ENCODE results near the gene PLEKHG7.

PLEKHG7 gene

DNA sequence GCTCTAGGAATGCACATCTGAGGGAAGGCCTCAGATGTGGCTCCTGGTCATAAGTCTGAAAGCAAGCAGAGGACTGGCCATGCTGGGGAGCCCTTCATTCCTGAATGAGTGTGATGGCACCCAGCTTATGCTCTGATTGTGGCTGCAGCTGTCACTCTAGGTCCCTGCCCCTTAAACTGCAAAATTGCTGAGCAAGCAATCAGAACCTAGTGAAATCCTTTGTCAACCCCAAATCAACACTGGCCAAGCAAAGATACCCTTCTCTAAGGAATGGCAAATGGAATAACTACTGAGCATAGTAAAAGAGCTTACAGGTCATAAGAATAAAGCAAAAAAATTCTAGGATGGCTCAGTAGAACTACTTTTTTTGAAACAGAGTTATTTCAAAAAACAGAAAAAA, 4.3 kb upstream of the PLEKHG7 start:
- ATAC-seq (ENCODE audit: insufficient read depth, low read depth) (no peak), DNase-seq (no peak)
- no peaks in the 10 kb centered on the region for H4K20me1 ChIP-seq (ENCODE audit: insufficient read depth, low read length)
- H3K36me3 ChIP-seq (ENCODE audit: insufficient read depth, low read length) = no peaks in the 10 kb centered on the region
- H3K9ac ChIP-seq (ENCODE audit: low read depth, low read length) = no peak overlapping the region
- H3K9me3 ChIP-seq (ENCODE audit: insufficient read depth, low read length, severe bottlenecking) = peaks cover 12% of the 10 kb centered on the region
- no peak overlapping the region for H3K27ac ChIP-seq (ENCODE audit: low read length)
- H3K79me2 ChIP-seq (ENCODE audit: insufficient read depth, low read length) = no peaks in the 10 kb centered on the region
- H3K4me3 ChIP-seq (ENCODE audit: low read depth in 1 of 2, low read length in 2 of 2) = no peak overlapping the region
- H2AFZ ChIP-seq (ENCODE audit: low read depth, low read length) = no peak overlapping the region
- H3K4me2 ChIP-seq (ENCODE audit: insufficient read depth, low read length) = no peak overlapping the region
- no peaks in the 10 kb centered on the region for H3K27me3 ChIP-seq (ENCODE audit: insufficient read depth, low read length, poor library complexity)
- TF ChIP-seq CTCF (IDR thresholded peaks at IDR 0.05; ENCODE audit: borderline replicate concordance, extremely low read depth, low read length, poor library complexity, severe bottlenecking) = no peak
- TF ChIP-seq EZH2 (IDR thresholded peaks at IDR 0.05; ENCODE audit: borderline replicate concordance, low read depth, low read length, severe bottlenecking) = no peak
- peaks cover 9% of the 10 kb centered on the region; the same call in 1 of the 2 replicates for H3K4me1 ChIP-seq (ENCODE audit: insufficient read depth, low read length)

DNA sequence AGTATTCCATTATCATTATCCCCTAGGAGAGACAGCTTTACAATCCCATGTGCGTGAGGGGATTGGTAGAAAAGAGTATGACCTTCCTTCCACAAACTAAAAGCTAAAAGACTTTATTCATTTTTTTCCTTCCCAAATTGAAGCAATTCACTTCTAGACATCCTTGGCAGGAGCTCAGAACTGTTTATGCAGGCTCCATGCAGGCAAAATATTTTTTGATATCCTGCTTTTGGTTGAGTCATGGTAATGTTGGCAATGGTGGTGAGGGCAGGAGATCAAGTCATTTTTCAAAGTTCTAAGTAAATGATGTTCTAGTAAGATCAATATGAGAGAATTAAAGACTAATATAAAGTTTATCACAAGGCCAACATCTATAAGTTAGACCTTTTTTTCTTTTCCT, 1.3 kb upstream of the PLEKHG7 start:
- ATAC-seq (ENCODE audit: insufficient read depth, low read depth) (no peak), DNase-seq (no peak)
- no peak overlapping the region for H3K4me3 ChIP-seq (ENCODE audit: low read depth in 1 of 2, low read length in 2 of 2)
- no peaks in the 10 kb centered on the region for H3K79me2 ChIP-seq (ENCODE audit: insufficient read depth, low read length)
- no peaks in the 10 kb centered on the region for H3K27me3 ChIP-seq (ENCODE audit: insufficient read depth, low read length, poor library complexity)
- H3K9me3 ChIP-seq (ENCODE audit: insufficient read depth, low read length, severe bottlenecking) = peaks cover 12% of the 10 kb centered on the region
- no peak overlapping the region for H3K4me2 ChIP-seq (ENCODE audit: insufficient read depth, low read length)
- TF ChIP-seq CTCF (IDR thresholded peaks at IDR 0.05; ENCODE audit: borderline replicate concordance, extremely low read depth, low read length, poor library complexity, severe bottlenecking) (no peak), EZH2 (IDR thresholded peaks at IDR 0.05; ENCODE audit: borderline replicate concordance, low read depth, low read length, severe bottlenecking) (no peak)
- H3K9ac ChIP-seq (ENCODE audit: low read depth, low read length) = no peak overlapping the region
- no peak overlapping the region for H3K27ac ChIP-seq (ENCODE audit: low read length)
- no peak overlapping the region for H2AFZ ChIP-seq (ENCODE audit: low read depth, low read length)
- peaks cover 3% of the 10 kb centered on the region; the same call in 1 of the 2 replicates for H3K4me1 ChIP-seq (ENCODE audit: insufficient read depth, low read length)
- H3K36me3 ChIP-seq (ENCODE audit: insufficient read depth, low read length) = no peaks in the 10 kb centered on the region
- no peaks in the 10 kb centered on the region for H4K20me1 ChIP-seq (ENCODE audit: insufficient read depth, low read length)

- Histone ChIP-seq H3K9ac (ENCODE audit: low read depth, low read length) (no peak overlapping the region), H3K79me2 (ENCODE audit: insufficient read depth, low read length) (no peaks in the 10 kb centered on the region), H2AFZ (ENCODE audit: low read depth, low read length) (no peak overlapping the region), H3K9me3 (ENCODE audit: insufficient read depth, low read length, severe bottlenecking) (no peaks in the 10 kb centered on the region), H3K4me2 (ENCODE audit: insufficient read depth, low read length) (no peak overlapping the region), H3K36me3 (ENCODE audit: insufficient read depth, low read length) (no peaks in the 10 kb centered on the region), H3K27me3 (ENCODE audit: insufficient read depth, low read length, poor library complexity) (no peaks in the 10 kb centered on the region), H3K4me3 (ENCODE audit: low read depth in 1 of 2, low read length in 2 of 2) (no peak overlapping the region), H3K4me1 (ENCODE audit: insufficient read depth, low read length) (no peaks in the 10 kb centered on the region), H4K20me1 (ENCODE audit: insufficient read depth, low read length) (no peaks in the 10 kb centered on the region), H3K27ac (ENCODE audit: low read length) (no peak overlapping the region)
- TF ChIP-seq EZH2 (IDR thresholded peaks at IDR 0.05; ENCODE audit: borderline replicate concordance, low read depth, low read length, severe bottlenecking) (no peak), CTCF (IDR thresholded peaks at IDR 0.05; ENCODE audit: borderline replicate concordance, extremely low read depth, low read length, poor library complexity, severe bottlenecking) (no peak)
- ATAC-seq (ENCODE audit: insufficient read depth, low read depth) (no peak), DNase-seq (no peak)
Measured at GRCh38 chr12:92703786-92704185, 997 bp downstream of the PLEKHG7 start.

DNA sequence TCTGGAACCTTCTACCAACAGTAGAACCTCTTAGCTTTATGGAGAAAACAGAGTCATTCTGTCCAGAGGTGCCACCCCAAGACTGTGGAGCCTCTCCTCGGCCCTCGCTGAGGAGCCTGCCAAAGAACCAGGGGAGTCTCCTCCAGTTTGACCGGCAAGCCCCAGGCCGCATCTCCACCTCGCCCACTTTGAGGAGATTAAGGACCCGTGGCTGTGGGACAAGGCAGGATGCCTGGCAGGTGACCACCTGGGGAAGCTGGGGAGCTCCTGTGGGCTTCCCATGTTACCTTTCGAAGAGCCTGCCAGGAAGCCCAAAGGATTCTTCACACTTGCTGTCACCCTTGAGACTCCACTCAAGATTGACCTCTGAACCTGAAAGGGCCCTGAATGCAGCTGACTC, 3.8 kb downstream of the PLEKHG7 start:
- Histone ChIP-seq H3K79me2 (ENCODE audit: insufficient read depth, low read length) (no peaks in the 10 kb centered on the region), H2AFZ (ENCODE audit: low read depth, low read length) (no peak overlapping the region), H3K4me2 (ENCODE audit: insufficient read depth, low read length) (no peak overlapping the region), H3K27me3 (ENCODE audit: insufficient read depth, low read length, poor library complexity) (no peaks in the 10 kb centered on the region), H3K4me1 (ENCODE audit: insufficient read depth, low read length) (no peaks in the 10 kb centered on the region), H3K9me3 (ENCODE audit: insufficient read depth, low read length, severe bottlenecking) (no peaks in the 10 kb centered on the region), H4K20me1 (ENCODE audit: insufficient read depth, low read length) (no peaks in the 10 kb centered on the region), H3K9ac (ENCODE audit: low read depth, low read length) (no peak overlapping the region), H3K36me3 (ENCODE audit: insufficient read depth, low read length) (no peaks in the 10 kb centered on the region), H3K27ac (ENCODE audit: low read length) (no peak overlapping the region), H3K4me3 (ENCODE audit: low read depth in 1 of 2, low read length in 2 of 2) (no peak overlapping the region)
- no peak for DNase-seq
- TF ChIP-seq EZH2 (IDR thresholded peaks at IDR 0.05; ENCODE audit: borderline replicate concordance, low read depth, low read length, severe bottlenecking) (no peak), CTCF (IDR thresholded peaks at IDR 0.05; ENCODE audit: borderline replicate concordance, extremely low read depth, low read length, poor library complexity, severe bottlenecking) (no peak)
- ATAC-seq (ENCODE audit: insufficient read depth, low read depth) = no peak
